GM12878 (cell line): ENCODE measurements around the gene SLC22A31. TPM values are rescaled to one million over a fixed set of nuclear protein-coding genes. Genes with fewer than 3 reads are reported as not detected.

Experiments used
- ATF7 ChIP-seq: fragments of 450-650 bp; IDR thresholded peaks from 2 replicates; pipeline ENCODE4 v1.6.1; 2016; ENCODE audit warnings: low read depth, mild to moderate bottlenecking
- BMI1 ChIP-seq: fragments of 450-650 bp; IDR thresholded peaks from 2 replicates; pipeline ENCODE4 v1.6.1; 2016; ENCODE audit warnings: mild to moderate bottlenecking, moderate library complexity, borderline replicate concordance
- CBX3 ChIP-seq: fragments of 200-600 bp; sonication (generic); IDR thresholded peaks from 2 replicates; pipeline ENCODE4 v1.6.1; 2016; ENCODE audit warnings: low read depth, borderline replicate concordance
- CHD1 ChIP-seq: IDR thresholded peaks from 2 replicates; pipeline ENCODE4 v1.6.1; 2012; ENCODE audit warnings: low read depth, low read length, improper control_type of control experiment
- ESRRA ChIP-seq: IDR thresholded peaks from 2 replicates; pipeline ENCODE4 v1.6.1; 2012; ENCODE audit warnings: mild to moderate bottlenecking, low read length, improper control_type of control experiment
- HDGF ChIP-seq: fragments of 450-650 bp; IDR thresholded peaks from 2 replicates; pipeline ENCODE4 v1.6.1; 2016; ENCODE audit warnings: antibody characterized with exemption
- IKZF1 ChIP-seq: fragments of 450-650 bp; conservative IDR thresholded peaks from 2 replicates; pipeline ENCODE4 v1.6.1; 2017; ENCODE audit warnings: antibody characterized with exemption, mild to moderate bottlenecking
- NFIC ChIP-seq: IDR thresholded peaks from 2 replicates; pipeline ENCODE4 v1.6.1; 2012; ENCODE audit warnings: low read depth, mild to moderate bottlenecking, inconsistent platforms, low read length, moderate library complexity
- NFYB ChIP-seq: IDR thresholded peaks from 2 replicates; pipeline ENCODE4 v1.6.1; 2011; ENCODE audit warnings: low read depth, mild to moderate bottlenecking, low read length, improper control_type of control experiment, moderate library complexity; ENCODE audit not compliant: insufficient read depth
- NR2C1 ChIP-seq: fragments of 450-650 bp; IDR thresholded peaks from 2 replicates; pipeline ENCODE4 v1.6.1; 2017; ENCODE audit warnings: antibody characterized with exemption, mild to moderate bottlenecking, moderate library complexity
- NR2F1 ChIP-seq: fragments of 450-650 bp; conservative IDR thresholded peaks from 2 replicates; pipeline ENCODE4 v1.6.1; 2017; ENCODE audit warnings: mild to moderate bottlenecking
- PML ChIP-seq: IDR thresholded peaks from 2 replicates; pipeline ENCODE4 v1.6.1; 2012; ENCODE audit warnings: low read length, inconsistent platforms
- SIX5 ChIP-seq: IDR thresholded peaks from 2 replicates; pipeline ENCODE4 v1.6.1; 2011; ENCODE audit warnings: mild to moderate bottlenecking, low read depth, low read length, moderate library complexity; ENCODE audit not compliant: severe bottlenecking
- SREBF1 ChIP-seq: IDR thresholded peaks from 2 replicates; pipeline ENCODE4 v1.6.1; 2012; ENCODE audit warnings: mild to moderate bottlenecking, low read length
- SRF ChIP-seq, 2 experiments: IDR thresholded peaks; 2 replicates each; pipeline ENCODE4 v1.6.1; 2011; ENCODE audit warnings: low read depth in 2 of 2, low read length in 2 of 2, mild to moderate bottlenecking in 1 of 2, moderate library complexity in 1 of 2
- TCF12 ChIP-seq: IDR thresholded peaks from 2 replicates; pipeline ENCODE4 v1.6.1; 2011; ENCODE audit warnings: low read depth, mild to moderate bottlenecking, low read length
- ZZZ3 ChIP-seq: IDR thresholded peaks from 2 replicates; pipeline ENCODE4 v1.6.1; 2011; ENCODE audit warnings: low read depth; ENCODE audit not compliant: control insufficient read depth, insufficient read length
- polyA plus RNA-seq, 11 experiments: library from polyadenylated mRNA; depleted of rRNA in 4 of 11; unstranded in 6 of 11; stranded (reverse) in 5 of 11; fragments of >200 nt; fragmentation: Nextera tagmentation in 4 of 11; fragmentation: Illumina TruSeq in 1 of 11; extraction: Ambion mirVana in 4 of 11; extraction: Trizol in 1 of 11; gene quantifications; 1 replicate in 1 of 11; 2 replicates in 10 of 11; pipeline versions ENCODE4 v1.2.1 to v1.2.3, GENCODE V29; 2011 to 2016; ENCODE audit warnings: inconsistent platforms in 2 of 11, missing spikeins in 2 of 11, low read depth in 1 of 11
- total RNA-seq, 4 experiments: library from RNA; depleted of rRNA in 3 of 4; stranded (reverse); fragments of >200 nt in 3 of 4; fragmentation: Illumina TruSeq in 1 of 4; extraction: Trizol in 1 of 4; gene quantifications; 2 replicates each; pipeline versions ENCODE4 v1.2.1 to v1.2.3, GENCODE V29; 2013 to 2021
- TF ChIP-seq, protein P1 (sequence below): fragments of 450-650 bp; IDR thresholded peaks from 2 replicates; pipeline ENCODE4 v1.6.1; 2017; ENCODE audit warnings: antibody characterized with exemption, mild to moderate bottlenecking, moderate library complexity
- TF ChIP-seq, protein P2 (sequence below), 3 experiments: IDR thresholded peaks in 2 of 3; conservative IDR thresholded peaks in 1 of 3; 2 replicates each; pipeline ENCODE4 v1.5.1; 2011; ENCODE audit warnings: low read depth in 3 of 3, low read length in 3 of 3, mild to moderate bottlenecking in 3 of 3, control low read depth in 2 of 3, moderate library complexity in 2 of 3, inconsistent platforms in 1 of 3, mixed read lengths in 1 of 3; ENCODE audit not compliant: control insufficient read depth in 2 of 3, insufficient read depth in 1 of 3; ENCODE audit errors: extremely low read depth in 1 of 3
- TF ChIP-seq, protein P3 (sequence below): fragments of 450-650 bp; formaldehyde crosslinking; IDR thresholded peaks from 2 replicates; pipeline ENCODE4 v1.5.0; 2022; ENCODE audit warnings: mild to moderate bottlenecking, missing genetic modification characterization
- TF ChIP-seq, protein P4 (sequence below): IDR thresholded peaks from 2 replicates; pipeline ENCODE4 v1.6.1; 2011; ENCODE audit warnings: mild to moderate bottlenecking, low read depth, low read length, moderate library complexity; ENCODE audit not compliant: insufficient replicate concordance

Gene SLC22A31
- total and polyA plus RNA-seq, 10 of the 15 experiments (the other 5 are each of a cell fraction or from before 2014, with no cell fraction given), result 0.13 to 0.24 (median 0.23) TPM; not detected in 7

DNA sequence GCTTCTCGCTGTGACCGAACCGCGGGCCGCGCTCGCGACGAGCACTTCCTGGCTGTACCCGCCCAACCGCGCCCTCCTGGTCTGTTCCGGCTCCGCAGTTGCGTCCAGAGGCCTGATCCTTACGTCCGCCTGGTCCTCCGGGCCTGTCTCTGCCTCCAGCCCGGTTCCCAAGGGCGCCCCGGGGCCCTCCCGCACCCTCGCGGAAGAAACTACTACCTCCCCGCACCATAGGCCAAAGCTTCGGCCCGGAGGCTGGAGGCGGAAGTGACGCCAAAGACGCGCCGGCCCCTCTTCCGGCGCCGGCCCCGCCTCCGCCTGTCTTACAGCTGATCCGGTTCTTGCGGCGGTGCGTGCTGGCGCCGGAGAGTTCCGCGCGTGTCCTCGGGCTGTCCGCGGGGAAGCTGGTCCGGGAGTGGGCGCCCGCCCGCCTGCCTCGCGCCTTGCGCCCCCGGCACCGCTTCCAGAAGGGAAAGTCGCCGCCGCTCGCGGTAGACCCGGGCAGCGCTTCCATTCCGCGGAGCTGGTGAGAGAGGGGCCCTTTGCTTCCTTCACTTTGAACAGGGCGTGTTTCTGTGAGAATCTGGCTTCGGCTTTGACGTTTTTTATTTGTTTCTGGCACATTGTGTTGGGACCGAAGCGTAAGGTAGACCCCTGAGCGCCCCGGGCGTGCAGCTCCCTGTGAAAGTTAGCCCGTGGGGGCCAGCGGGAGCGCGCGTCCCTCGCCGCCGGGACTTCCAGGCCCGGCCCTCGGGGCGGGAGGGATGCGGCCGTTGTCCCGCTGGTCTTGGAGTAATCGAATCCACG, 17.3 kb upstream of the SLC22A31 start, which contains the start of gene ZNF778 (continued):
- TF ChIP-seq, protein P1, sequence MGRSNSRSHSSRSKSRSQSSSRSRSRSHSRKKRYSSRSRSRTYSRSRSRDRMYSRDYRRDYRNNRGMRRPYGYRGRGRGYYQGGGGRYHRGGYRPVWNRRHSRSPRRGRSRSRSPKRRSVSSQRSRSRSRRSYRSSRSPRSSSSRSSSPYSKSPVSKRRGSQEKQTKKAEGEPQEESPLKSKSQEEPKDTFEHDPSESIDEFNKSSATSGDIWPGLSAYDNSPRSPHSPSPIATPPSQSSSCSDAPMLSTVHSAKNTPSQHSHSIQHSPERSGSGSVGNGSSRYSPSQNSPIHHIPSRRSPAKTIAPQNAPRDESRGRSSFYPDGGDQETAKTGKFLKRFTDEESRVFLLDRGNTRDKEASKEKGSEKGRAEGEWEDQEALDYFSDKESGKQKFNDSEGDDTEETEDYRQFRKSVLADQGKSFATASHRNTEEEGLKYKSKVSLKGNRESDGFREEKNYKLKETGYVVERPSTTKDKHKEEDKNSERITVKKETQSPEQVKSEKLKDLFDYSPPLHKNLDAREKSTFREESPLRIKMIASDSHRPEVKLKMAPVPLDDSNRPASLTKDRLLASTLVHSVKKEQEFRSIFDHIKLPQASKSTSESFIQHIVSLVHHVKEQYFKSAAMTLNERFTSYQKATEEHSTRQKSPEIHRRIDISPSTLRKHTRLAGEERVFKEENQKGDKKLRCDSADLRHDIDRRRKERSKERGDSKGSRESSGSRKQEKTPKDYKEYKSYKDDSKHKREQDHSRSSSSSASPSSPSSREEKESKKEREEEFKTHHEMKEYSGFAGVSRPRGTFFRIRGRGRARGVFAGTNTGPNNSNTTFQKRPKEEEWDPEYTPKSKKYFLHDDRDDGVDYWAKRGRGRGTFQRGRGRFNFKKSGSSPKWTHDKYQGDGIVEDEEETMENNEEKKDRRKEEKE, result no peak
- TF ChIP-seq TCF12, result no peak
- TF ChIP-seq IKZF1, result peak; percentile 81
- TF ChIP-seq CBX3, result no peak
- no peak for TF ChIP-seq HDGF
- TF ChIP-seq, protein P2, sequence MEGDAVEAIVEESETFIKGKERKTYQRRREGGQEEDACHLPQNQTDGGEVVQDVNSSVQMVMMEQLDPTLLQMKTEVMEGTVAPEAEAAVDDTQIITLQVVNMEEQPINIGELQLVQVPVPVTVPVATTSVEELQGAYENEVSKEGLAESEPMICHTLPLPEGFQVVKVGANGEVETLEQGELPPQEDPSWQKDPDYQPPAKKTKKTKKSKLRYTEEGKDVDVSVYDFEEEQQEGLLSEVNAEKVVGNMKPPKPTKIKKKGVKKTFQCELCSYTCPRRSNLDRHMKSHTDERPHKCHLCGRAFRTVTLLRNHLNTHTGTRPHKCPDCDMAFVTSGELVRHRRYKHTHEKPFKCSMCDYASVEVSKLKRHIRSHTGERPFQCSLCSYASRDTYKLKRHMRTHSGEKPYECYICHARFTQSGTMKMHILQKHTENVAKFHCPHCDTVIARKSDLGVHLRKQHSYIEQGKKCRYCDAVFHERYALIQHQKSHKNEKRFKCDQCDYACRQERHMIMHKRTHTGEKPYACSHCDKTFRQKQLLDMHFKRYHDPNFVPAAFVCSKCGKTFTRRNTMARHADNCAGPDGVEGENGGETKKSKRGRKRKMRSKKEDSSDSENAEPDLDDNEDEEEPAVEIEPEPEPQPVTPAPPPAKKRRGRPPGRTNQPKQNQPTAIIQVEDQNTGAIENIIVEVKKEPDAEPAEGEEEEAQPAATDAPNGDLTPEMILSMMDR (IDR thresholded peaks at IDR 0.05 in 2 of 3, conservative IDR thresholded peaks at IDR 0.05 in 1 of 3; ENCODE audit: control insufficient read depth in 2 of 3, extremely low read depth in 1 of 3, insufficient read depth in 1 of 3, low read depth in 3 of 3, low read length in 3 of 3), result no peak
- peak in 1 of 2 experiments; percentile 68; a peak in 1 of 4 replicates for TF ChIP-seq SRF (IDR thresholded peaks at IDR 0.05; ENCODE audit: low read depth in 2 of 2, low read length in 2 of 2)
- no peak for TF ChIP-seq CHD1
- TF ChIP-seq, protein P3, sequence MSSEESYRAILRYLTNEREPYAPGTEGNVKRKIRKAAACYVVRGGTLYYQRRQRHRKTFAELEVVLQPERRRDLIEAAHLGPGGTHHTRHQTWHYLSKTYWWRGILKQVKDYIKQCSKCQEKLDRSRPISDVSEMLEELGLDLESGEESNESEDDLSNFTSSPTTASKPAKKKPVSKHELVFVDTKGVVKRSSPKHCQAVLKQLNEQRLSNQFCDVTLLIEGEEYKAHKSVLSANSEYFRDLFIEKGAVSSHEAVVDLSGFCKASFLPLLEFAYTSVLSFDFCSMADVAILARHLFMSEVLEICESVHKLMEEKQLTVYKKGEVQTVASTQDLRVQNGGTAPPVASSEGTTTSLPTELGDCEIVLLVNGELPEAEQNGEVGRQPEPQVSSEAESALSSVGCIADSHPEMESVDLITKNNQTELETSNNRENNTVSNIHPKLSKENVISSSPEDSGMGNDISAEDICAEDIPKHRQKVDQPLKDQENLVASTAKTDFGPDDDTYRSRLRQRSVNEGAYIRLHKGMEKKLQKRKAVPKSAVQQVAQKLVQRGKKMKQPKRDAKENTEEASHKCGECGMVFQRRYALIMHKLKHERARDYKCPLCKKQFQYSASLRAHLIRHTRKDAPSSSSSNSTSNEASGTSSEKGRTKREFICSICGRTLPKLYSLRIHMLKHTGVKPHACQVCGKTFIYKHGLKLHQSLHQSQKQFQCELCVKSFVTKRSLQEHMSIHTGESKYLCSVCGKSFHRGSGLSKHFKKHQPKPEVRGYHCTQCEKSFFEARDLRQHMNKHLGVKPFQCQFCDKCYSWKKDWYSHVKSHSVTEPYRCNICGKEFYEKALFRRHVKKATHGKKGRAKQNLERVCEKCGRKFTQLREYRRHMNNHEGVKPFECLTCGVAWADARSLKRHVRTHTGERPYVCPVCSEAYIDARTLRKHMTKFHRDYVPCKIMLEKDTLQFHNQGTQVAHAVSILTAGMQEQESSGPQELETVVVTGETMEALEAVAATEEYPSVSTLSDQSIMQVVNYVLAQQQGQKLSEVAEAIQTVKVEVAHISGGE (CRISPR knock-in tag), result peak; percentile 43; the same call in 1 of the 2 replicates
- peak; percentile 47 for TF ChIP-seq SIX5
- TF ChIP-seq NFIC, result no peak
- peak; percentile 80; the same call in 1 of the 2 replicates for TF ChIP-seq PML
- TF ChIP-seq BMI1, result no peak
- TF ChIP-seq ZZZ3, result no peak
- TF ChIP-seq NFYB, result no peak
- TF ChIP-seq SREBF1, result no peak
- TF ChIP-seq NR2F1, result 0 out of 2 replicates have a peak, but pooled peaks have one; percentile 14
- TF ChIP-seq, protein P4, sequence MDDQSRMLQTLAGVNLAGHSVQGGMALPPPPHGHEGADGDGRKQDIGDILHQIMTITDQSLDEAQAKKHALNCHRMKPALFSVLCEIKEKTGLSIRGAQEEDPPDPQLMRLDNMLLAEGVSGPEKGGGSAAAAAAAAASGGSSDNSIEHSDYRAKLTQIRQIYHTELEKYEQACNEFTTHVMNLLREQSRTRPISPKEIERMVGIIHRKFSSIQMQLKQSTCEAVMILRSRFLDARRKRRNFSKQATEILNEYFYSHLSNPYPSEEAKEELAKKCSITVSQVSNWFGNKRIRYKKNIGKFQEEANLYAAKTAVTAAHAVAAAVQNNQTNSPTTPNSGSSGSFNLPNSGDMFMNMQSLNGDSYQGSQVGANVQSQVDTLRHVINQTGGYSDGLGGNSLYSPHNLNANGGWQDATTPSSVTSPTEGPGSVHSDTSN, result peak; percentile 47
- TF ChIP-seq ESRRA, result no peak
- no peak for TF ChIP-seq ATF7
- no peak for TF ChIP-seq NR2C1
